Neural cell (in vitro differentiated cells): ENCODE results near the gene DDX24. TPM values are rescaled to one million over a fixed set of nuclear protein-coding genes. Genes with fewer than 3 reads are reported as not detected.

Source experiments
- H2AFZ ChIP-seq: fragments of 200-600, 300-800 bp; sonication (generic), shearing (Covaris generic); 2 replicates; pipeline ENCODE4 v1.6.0; 2014; ENCODE audit warnings: low read depth, mild to moderate bottlenecking, antibody characterized with exemption, low read length, moderate library complexity
- H3F3A ChIP-seq: fragments of 200-600 bp; shearing (Covaris generic); 2 replicates; pipeline ENCODE4 v1.6.1; 2016; ENCODE audit warnings: mild to moderate bottlenecking, moderate library complexity, mixed read lengths, antibody characterized with exemption, low read length; ENCODE audit not compliant: insufficient read depth, poor library complexity, severe bottlenecking
- H3K27ac ChIP-seq: fragments of 200-600, 300-800 bp; sonication (generic), shearing (Covaris generic); 2 replicates; pipeline ENCODE4 v1.5.1; 2014; ENCODE audit warnings: mild to moderate bottlenecking, low read length, moderate library complexity
- H3K27me3 ChIP-seq: fragments of 300-800, 200-600 bp; sonication (generic), shearing (Covaris generic); 2 replicates; pipeline ENCODE4 v1.6.0; 2014; ENCODE audit warnings: mild to moderate bottlenecking, low read depth, low read length, moderate library complexity; ENCODE audit not compliant: insufficient read depth
- H3K36me3 ChIP-seq: fragments of 300-800, 200-600 bp; sonication (generic), shearing (Covaris generic); 2 replicates; pipeline ENCODE4 v1.5.1; 2014; ENCODE audit warnings: mild to moderate bottlenecking, antibody characterized with exemption, low read length, moderate library complexity; ENCODE audit not compliant: insufficient read depth
- H3K4me2 ChIP-seq: fragments of 300-800, 200-600 bp; sonication (generic), shearing (Covaris generic); 2 replicates; pipeline ENCODE4 v1.6.0; 2014; ENCODE audit warnings: mild to moderate bottlenecking, low read length
- H3K4me3 ChIP-seq: fragments of 300-800, 200-600 bp; sonication (generic), shearing (Covaris generic); 2 replicates; pipeline ENCODE4 v1.5.1; 2014; ENCODE audit warnings: mild to moderate bottlenecking, low read length, moderate library complexity
- H3K79me2 ChIP-seq: fragments of 200-600 bp; shearing (Covaris generic); replicated peaks from 2 replicates; pipeline ENCODE4 v1.6.0; 2014; ENCODE audit warnings: mild to moderate bottlenecking, low read length, moderate library complexity; ENCODE audit not compliant: insufficient read depth
- H3K9ac ChIP-seq: fragments of 300-800, 200-600 bp; sonication (generic), shearing (Covaris generic); 2 replicates; pipeline ENCODE4 v1.6.1; 2016; ENCODE audit warnings: mild to moderate bottlenecking, low read length, mixed read lengths
- H3K9me2 ChIP-seq: fragments of 200-600 bp; shearing (Covaris generic); 2 replicates; pipeline ENCODE4 v1.6.1; 2016; ENCODE audit warnings: mild to moderate bottlenecking, low read length, mixed read lengths; ENCODE audit not compliant: insufficient read depth
- H3K9me3 ChIP-seq: fragments of 200-600, 300-800 bp; sonication (generic), shearing (Covaris generic); 2 replicates; pipeline ENCODE4 v1.6.1; 2016; ENCODE audit warnings: mild to moderate bottlenecking, mixed run types, low read length, moderate library complexity, mixed read lengths
- H4K20me1 ChIP-seq: fragments of 200-600 bp; shearing (Covaris generic); 2 replicates; pipeline ENCODE4 v1.6.1; 2016; ENCODE audit warnings: mild to moderate bottlenecking, mixed run types; ENCODE audit not compliant: insufficient read depth
- CTCF ChIP-seq: fragments of 450-650 bp; IDR thresholded peaks from 2 replicates; pipeline ENCODE4 v1.5.1; 2014; ENCODE audit warnings: antibody characterized with exemption, mild to moderate bottlenecking, moderate library complexity; ENCODE audit not compliant: poor library complexity, severe bottlenecking
- EP300 ChIP-seq: fragments of 450-650 bp; conservative IDR thresholded peaks from 2 replicates; pipeline ENCODE4 v1.6.1; 2014; ENCODE audit warnings: antibody characterized with exemption, mild to moderate bottlenecking, moderate library complexity; ENCODE audit not compliant: poor library complexity, severe bottlenecking
- EZH2 ChIP-seq: fragments of 200-600, 300-800 bp; shearing (Covaris generic), sonication (generic); IDR thresholded peaks from 2 replicates; pipeline ENCODE4 v1.6.1; 2014; ENCODE audit warnings: antibody characterized with exemption, low read length, borderline replicate concordance, mild to moderate bottlenecking; ENCODE audit not compliant: insufficient read depth, poor library complexity, severe bottlenecking
- MXI1 ChIP-seq: fragments of 450-650 bp; conservative IDR thresholded peaks from 2 replicates; pipeline ENCODE4 v1.6.1; 2014; ENCODE audit warnings: antibody characterized with exemption, mild to moderate bottlenecking; ENCODE audit not compliant: poor library complexity, severe bottlenecking
- POLR2AphosphoS5 ChIP-seq: IDR thresholded peaks from 2 replicates; pipeline ENCODE4 v1.6.1; 2012
- RAD21 ChIP-seq: fragments of 450-650 bp; conservative IDR thresholded peaks from 2 replicates; pipeline ENCODE4 v1.6.1; 2014; ENCODE audit warnings: antibody characterized with exemption, mild to moderate bottlenecking, moderate library complexity
- SMC3 ChIP-seq: fragments of 450-650 bp; conservative IDR thresholded peaks from 2 replicates; pipeline ENCODE4 v1.6.1; 2014; ENCODE audit warnings: antibody characterized with exemption, mild to moderate bottlenecking, moderate library complexity; ENCODE audit not compliant: poor library complexity
- TAF1 ChIP-seq: IDR thresholded peaks from 2 replicates; pipeline ENCODE4 v1.6.1; 2012; ENCODE audit warnings: low read depth
- polyA plus RNA-seq: library from polyadenylated mRNA; depleted of rRNA; stranded (reverse); fragments of >200 nt; gene quantifications from 2 replicates; pipeline ENCODE4 v1.2.3, GENCODE V29; 2014
- TF ChIP-seq, protein P1 (sequence below): IDR thresholded peaks from 2 replicates; pipeline ENCODE4 v1.6.1; 2012; ENCODE audit warnings: borderline replicate concordance

The DDX24 gene
- polyA plus RNA-seq, 1 donor from 2014 or later = 177 TPM

DNA sequence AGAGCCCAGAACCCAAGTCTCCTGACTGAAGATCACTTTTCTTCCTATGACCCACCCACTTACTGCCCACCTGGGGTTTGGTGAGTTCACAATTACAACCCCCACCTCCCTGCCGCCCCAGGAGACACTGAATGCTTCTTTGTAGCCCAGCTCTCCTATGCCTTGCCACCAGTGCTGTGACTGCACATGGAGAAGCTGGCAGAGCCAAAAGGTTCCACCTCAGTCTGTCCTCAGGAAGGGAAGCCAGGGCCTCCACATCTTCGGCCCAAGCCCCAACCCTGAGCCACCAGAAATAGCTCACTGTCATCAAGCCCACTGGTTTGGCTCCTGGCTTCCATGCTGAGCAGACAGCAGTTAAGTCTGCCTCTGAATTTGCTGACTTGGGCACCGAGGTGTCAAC lies 29.2 kb downstream of the DDX24 start:
- H3K4me3 ChIP-seq = no peak overlapping the region
- no peaks in the 10 kb centered on the region for H3K9me2 ChIP-seq
- no peak overlapping the region for H3K4me2 ChIP-seq
- peak overlapping the region; percentile 34 for H3K27ac ChIP-seq
- TF ChIP-seq MXI1 (no peak), EZH2 (no peak), TAF1 (no peak), EP300 (no peak), SMC3 (no peak)
- TF ChIP-seq, protein P1, sequence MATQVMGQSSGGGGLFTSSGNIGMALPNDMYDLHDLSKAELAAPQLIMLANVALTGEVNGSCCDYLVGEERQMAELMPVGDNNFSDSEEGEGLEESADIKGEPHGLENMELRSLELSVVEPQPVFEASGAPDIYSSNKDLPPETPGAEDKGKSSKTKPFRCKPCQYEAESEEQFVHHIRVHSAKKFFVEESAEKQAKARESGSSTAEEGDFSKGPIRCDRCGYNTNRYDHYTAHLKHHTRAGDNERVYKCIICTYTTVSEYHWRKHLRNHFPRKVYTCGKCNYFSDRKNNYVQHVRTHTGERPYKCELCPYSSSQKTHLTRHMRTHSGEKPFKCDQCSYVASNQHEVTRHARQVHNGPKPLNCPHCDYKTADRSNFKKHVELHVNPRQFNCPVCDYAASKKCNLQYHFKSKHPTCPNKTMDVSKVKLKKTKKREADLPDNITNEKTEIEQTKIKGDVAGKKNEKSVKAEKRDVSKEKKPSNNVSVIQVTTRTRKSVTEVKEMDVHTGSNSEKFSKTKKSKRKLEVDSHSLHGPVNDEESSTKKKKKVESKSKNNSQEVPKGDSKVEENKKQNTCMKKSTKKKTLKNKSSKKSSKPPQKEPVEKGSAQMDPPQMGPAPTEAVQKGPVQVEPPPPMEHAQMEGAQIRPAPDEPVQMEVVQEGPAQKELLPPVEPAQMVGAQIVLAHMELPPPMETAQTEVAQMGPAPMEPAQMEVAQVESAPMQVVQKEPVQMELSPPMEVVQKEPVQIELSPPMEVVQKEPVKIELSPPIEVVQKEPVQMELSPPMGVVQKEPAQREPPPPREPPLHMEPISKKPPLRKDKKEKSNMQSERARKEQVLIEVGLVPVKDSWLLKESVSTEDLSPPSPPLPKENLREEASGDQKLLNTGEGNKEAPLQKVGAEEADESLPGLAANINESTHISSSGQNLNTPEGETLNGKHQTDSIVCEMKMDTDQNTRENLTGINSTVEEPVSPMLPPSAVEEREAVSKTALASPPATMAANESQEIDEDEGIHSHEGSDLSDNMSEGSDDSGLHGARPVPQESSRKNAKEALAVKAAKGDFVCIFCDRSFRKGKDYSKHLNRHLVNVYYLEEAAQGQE = no peak
- no peak overlapping the region for H3K9ac ChIP-seq
- no peaks in the 10 kb centered on the region for H3F3A ChIP-seq
- H3K27me3 ChIP-seq = no peaks in the 10 kb centered on the region
- no peaks in the 10 kb centered on the region for H3K9me3 ChIP-seq
- no peaks in the 10 kb centered on the region for H3K79me2 ChIP-seq
- H2AFZ ChIP-seq = no peak overlapping the region
- peaks cover 9% of the 10 kb centered on the region for H3K36me3 ChIP-seq
- H4K20me1 ChIP-seq = no peaks in the 10 kb centered on the region

- no peaks in the 10 kb centered on the region for H3F3A ChIP-seq
- no peaks in the 10 kb centered on the region for H3K9me3 ChIP-seq
- no peak overlapping the region for H3K4me3 ChIP-seq
- H3K9ac ChIP-seq = no peak overlapping the region
- H3K27me3 ChIP-seq = no peaks in the 10 kb centered on the region
- H3K27ac ChIP-seq = no peak overlapping the region
- no peaks in the 10 kb centered on the region for H3K9me2 ChIP-seq
- no peak overlapping the region for H2AFZ ChIP-seq
- TF ChIP-seq EP300 (no peak), POLR2AphosphoS5 (no peak), EZH2 (no peak), CTCF (peak; percentile 34), SMC3 (peak; percentile 47), MXI1 (no peak), RAD21 (no peak), TAF1 (no peak)
- TF ChIP-seq, protein P1 = no peak
- peaks cover 9% of the 10 kb centered on the region for H3K36me3 ChIP-seq
- H3K4me2 ChIP-seq = no peak overlapping the region
- H4K20me1 ChIP-seq = no peaks in the 10 kb centered on the region
- H3K79me2 ChIP-seq = no peaks in the 10 kb centered on the region
Measured at GRCh38 chr14:94051115-94051514, 29.9 kb downstream of the DDX24 start.
